ENCODE data around the gene PTPN5. TPM values are rescaled to one million over a fixed set of nuclear protein-coding genes. Genes with fewer than 3 reads are reported as not detected.
"Not testable (repeated sequence)": the region's sequence is repeated elsewhere in the genome, so short reads cannot be mapped to it uniquely, and the experiment has no call there.

Gene PTPN5
- total RNA-seq, result 1 to 10 TPM in 1 of 4 donors, under 1 TPM in 3; 0.22 to 1.4 (median 0.71) TPM
- polyA plus RNA-seq, result under 1 TPM; 0.47 to 0.61 (median 0.47) TPM
- long read RNA-seq, donor 1, result 0 reads
- long read RNA-seq, donor 2, partial matches to known transcripts, result 0 of 1 reads
- long read RNA-seq, donor 2, other reads (novel, unspliced or antisense), result 0 of 1 reads

DNA sequence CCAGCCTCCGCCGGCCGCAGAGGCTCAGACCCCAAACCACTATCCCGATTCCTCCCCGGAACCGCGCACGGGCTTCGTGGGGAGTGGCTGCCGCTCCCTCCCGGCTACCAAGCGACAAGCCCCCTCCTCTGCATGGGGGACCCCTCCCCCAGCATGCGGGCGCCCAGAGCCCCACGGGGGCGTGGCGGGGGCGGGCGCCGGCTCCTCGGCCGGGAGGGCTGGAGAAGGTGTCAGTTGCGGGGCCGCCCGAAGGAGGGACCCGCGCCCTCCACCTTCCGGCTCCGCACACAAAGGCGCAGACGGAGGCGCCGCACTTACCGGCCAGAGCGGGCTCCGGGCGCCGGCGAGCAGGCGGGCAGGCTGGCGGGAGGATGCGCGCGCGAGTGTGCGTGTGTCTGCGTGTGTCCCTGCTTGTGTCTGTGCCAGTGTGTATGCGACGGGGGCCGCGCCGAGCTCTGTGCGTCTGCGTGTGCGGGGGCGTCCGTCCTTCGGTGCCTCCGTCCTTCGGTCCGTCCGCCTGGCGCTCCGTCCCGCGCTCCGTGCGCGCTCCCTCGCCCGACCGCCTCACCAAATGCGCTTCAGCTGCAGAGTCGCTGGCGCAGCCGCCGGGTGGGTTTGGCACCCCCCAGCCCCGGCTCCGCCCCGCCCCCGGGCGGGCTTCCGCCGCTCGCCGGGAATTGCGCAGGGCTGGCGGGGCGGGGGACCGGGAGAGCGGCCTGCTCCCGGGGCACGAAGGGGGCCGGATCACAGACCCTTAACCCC lies at the start of gene PTPN5:
PTPN5 (minus strand) TSS at position 592 of the 762 bp plus-strand sequence. CDS start 19,840 bp downstream, outside the sequence.
- Histone ChIP-seq H3K4me3 (peak within 1 kb of the TSS; percentile 59), H3K36me3 (ENCODE audit: insufficient read depth in 1 of 2, low read depth in 1 of 2) (no peaks in the 10 kb centered on the region), H3K27ac (no peak within 1 kb of the TSS), H3K9me3 (no peaks in the 10 kb centered on the region), H3K27me3 (ENCODE audit: insufficient read depth in 3 of 3, low read length in 2 of 3) (peaks cover 4 to 49% (median 11%) of the 10 kb centered on the region in 3 donors), H3K4me1 (no peaks in the 10 kb centered on the region)
- intact Hi-C loops (cut with DNase I), result no loop called here
- no peak for ATAC-seq
- TF ChIP-seq, protein P1, sequence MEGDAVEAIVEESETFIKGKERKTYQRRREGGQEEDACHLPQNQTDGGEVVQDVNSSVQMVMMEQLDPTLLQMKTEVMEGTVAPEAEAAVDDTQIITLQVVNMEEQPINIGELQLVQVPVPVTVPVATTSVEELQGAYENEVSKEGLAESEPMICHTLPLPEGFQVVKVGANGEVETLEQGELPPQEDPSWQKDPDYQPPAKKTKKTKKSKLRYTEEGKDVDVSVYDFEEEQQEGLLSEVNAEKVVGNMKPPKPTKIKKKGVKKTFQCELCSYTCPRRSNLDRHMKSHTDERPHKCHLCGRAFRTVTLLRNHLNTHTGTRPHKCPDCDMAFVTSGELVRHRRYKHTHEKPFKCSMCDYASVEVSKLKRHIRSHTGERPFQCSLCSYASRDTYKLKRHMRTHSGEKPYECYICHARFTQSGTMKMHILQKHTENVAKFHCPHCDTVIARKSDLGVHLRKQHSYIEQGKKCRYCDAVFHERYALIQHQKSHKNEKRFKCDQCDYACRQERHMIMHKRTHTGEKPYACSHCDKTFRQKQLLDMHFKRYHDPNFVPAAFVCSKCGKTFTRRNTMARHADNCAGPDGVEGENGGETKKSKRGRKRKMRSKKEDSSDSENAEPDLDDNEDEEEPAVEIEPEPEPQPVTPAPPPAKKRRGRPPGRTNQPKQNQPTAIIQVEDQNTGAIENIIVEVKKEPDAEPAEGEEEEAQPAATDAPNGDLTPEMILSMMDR (IDR thresholded peaks at IDR 0.05), result no peak
- DNase-seq, result no peak
- WGBS, 3 donors, result 0 to 1% (median 1%) methylated on average over 47 to 94 of the region's 94 CpGs

DNA sequence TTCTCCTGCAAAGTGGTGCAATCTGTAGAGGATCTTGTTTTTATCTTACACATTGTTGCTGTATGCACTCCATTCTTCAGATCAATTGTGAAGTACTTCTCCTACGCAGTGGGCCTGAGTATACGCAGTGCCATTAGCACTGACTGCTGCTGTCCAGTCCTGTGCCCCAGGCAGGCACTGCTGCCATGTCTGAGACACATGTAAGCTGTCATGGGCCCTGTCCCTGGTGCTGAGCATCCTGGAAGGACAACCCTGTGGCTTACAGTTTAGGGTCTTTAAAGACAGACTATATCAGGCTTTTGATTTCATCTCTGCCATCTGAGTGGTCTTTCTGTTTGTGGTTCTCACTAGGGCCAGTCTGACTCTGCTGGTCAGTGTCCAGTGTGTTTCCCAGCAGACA lies 44.8 kb upstream of the PTPN5 start:
- H3K36me3 ChIP-seq (ENCODE audit: insufficient read depth in 1 of 2, low read depth in 1 of 2), result no peaks in the 10 kb centered on the region
- intact Hi-C loops (cut with DNase I), result no loop called here
- TF ChIP-seq, protein P1 (IDR thresholded peaks at IDR 0.05), result no peak
- no peaks in the 10 kb centered on the region for H3K4me1 ChIP-seq
- H3K27ac ChIP-seq, result no peak overlapping the region
- no peaks in the 10 kb centered on the region for H3K9me3 ChIP-seq
- no peak for DNase-seq
- WGBS, 3 donors, result 51 to 65% (median 52%) methylated on average over 2 of the region's 2 CpGs
- no peak for ATAC-seq
- peaks cover 0 to 2% (median 0%) of the 10 kb centered on the region in 3 donors for H3K27me3 ChIP-seq (ENCODE audit: insufficient read depth in 3 of 3, low read length in 2 of 3)
- H3K4me3 ChIP-seq, result no peak overlapping the region

DNA sequence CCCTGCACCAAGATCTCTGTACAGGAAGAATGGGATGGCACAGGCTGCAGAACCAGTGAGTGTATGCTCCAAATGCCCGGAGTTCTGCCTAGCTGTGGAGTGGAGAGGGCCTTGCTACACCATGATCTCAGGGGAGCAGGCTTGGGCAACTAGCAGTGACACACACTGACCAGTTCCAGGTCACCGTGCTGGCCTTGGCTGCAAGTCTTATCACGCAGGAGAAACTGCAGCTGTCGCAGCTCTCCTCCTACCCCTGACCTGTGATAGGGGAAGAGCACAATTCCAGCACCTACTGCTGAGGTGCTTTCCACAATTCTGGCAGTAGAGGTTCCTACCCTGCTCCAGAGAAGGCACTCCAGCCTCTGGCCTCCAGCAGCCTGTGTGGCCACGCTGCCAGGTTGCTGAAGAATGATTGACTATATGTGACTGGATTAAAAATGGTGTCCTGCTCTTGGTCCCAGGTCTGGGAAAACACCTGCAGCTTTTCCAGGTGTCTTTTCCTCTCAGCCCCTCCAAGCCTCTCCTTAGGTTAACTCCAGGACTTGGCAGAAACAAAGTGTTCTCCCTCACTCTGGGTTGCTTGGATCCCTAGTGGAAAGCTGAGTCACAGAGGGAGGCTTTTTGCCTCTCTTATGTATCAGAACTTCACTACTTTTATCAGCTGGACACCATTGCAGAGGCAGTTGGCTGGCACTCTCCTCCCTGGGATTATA lies 43.3 kb upstream of the PTPN5 start:
- Histone ChIP-seq H3K4me1 (no peaks in the 10 kb centered on the region), H3K9me3 (no peaks in the 10 kb centered on the region), H3K27me3 (ENCODE audit: insufficient read depth in 3 of 3, low read length in 2 of 3) (peaks cover 0 to 2% (median 0%) of the 10 kb centered on the region in 3 donors), H3K4me3 (no peak overlapping the region), H3K36me3 (ENCODE audit: insufficient read depth in 1 of 2, low read depth in 1 of 2) (no peaks in the 10 kb centered on the region), H3K27ac (no peak overlapping the region)
- ATAC-seq (no peak), DNase-seq (no peak)
- intact Hi-C loops (cut with DNase I), result no loop called here
- 73 to 77% (median 74%) methylated on average over 5 of the region's 5 CpGs for WGBS, 3 donors
- TF ChIP-seq, protein P1 (IDR thresholded peaks at IDR 0.05), result no peak

DNA sequence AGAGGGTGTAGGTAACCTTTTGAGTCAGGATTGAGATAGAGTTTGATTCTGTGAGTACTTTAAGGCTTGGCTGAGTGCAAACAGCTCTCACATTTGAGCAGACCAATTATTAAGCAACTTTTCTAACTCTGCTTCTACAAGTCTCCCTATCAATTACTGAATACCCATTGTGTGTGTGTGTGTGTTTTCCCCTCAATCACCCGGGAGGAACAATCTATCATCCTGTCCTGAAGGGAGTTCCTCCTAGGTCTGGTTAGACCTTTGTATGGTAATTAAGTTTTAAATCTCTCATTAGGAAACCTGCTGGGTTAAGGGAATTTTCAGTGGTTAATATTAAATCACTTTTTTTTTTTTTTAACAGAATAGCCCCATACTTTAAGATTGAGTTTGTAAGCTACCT lies 28.6 kb upstream of the PTPN5 start:
- WGBS, 3 donors, result 10 to 17% (median 12%) methylated on average over 1 of the region's 1 CpG

More for the DNA sequence above, 28.6 kb upstream of the PTPN5 start:
- H3K36me3 ChIP-seq (ENCODE audit: insufficient read depth in 1 of 2, low read depth in 1 of 2); DNase-seq; H3K27ac ChIP-seq; H3K4me3 ChIP-seq; ATAC-seq; intact Hi-C loops (cut with DNase I); H3K27me3 ChIP-seq (ENCODE audit: insufficient read depth in 3 of 3, low read length in 2 of 3); H3K9me3 ChIP-seq; H3K4me1 ChIP-seq: not testable (repeated sequence)

All from psoas muscle (tissue), 8 donors.